Smooth muscle cell (in vitro differentiated cells): ENCODE results near the gene LIX1. TPM values are rescaled to one million over a fixed set of nuclear protein-coding genes. Genes with fewer than 3 reads are reported as not detected.

Source experiments
- DNase-seq: peaks from one replicate; lab custom pipeline; 2025; ENCODE audit not compliant: unreplicated experiment; lab: John Stamatoyannopoulos, UW
- H2AFZ ChIP-seq: fragments of 200-600 bp; sonication (generic); 2 replicates; pipeline ENCODE4 v1.6.0; 2016; ENCODE audit warnings: antibody characterized with exemption, low read depth, mild to moderate bottlenecking
- H3F3A ChIP-seq: fragments of 200-600 bp; sonication (generic); 2 replicates; pipeline ENCODE4 v1.6.0; 2017; ENCODE audit warnings: antibody characterized with exemption, low read depth
- H3K27ac ChIP-seq: fragments of 200-600 bp; sonication (generic); 2 replicates; pipeline ENCODE4 v1.5.1; 2016; ENCODE audit warnings: low read depth, mild to moderate bottlenecking
- H3K27me3 ChIP-seq: fragments of 200-600 bp; sonication (generic); 2 replicates; pipeline ENCODE4 v1.6.1; 2016; ENCODE audit warnings: low read depth, mild to moderate bottlenecking
- H3K36me3 ChIP-seq: fragments of 200-600 bp; sonication (generic); 2 replicates; pipeline ENCODE4 v1.5.1; 2016; ENCODE audit warnings: low read depth
- H3K4me1 ChIP-seq: fragments of 200-600 bp; sonication (generic); 2 replicates; pipeline ENCODE4 v1.5.1; 2016; ENCODE audit warnings: low read depth
- H3K4me2 ChIP-seq: fragments of 200-600 bp; sonication (generic); 2 replicates; pipeline ENCODE4 v1.6.0; 2016; ENCODE audit warnings: mild to moderate bottlenecking
- H3K4me3 ChIP-seq: fragments of 200-600 bp; sonication (generic); 2 replicates; pipeline ENCODE4 v1.5.1; 2016; ENCODE audit warnings: mild to moderate bottlenecking
- H3K79me2 ChIP-seq: fragments of 200-600 bp; sonication (generic); 2 replicates; pipeline ENCODE4 v1.6.0; 2016; ENCODE audit warnings: low read depth, mild to moderate bottlenecking
- H3K9ac ChIP-seq: fragments of 200-600 bp; sonication (generic); 2 replicates; pipeline ENCODE4 v1.6.0; 2016; ENCODE audit warnings: low read depth
- H3K9me3 ChIP-seq: fragments of 200-600 bp; sonication (generic); replicated peaks from 2 replicates; pipeline ENCODE4 v1.5.1; 2016; ENCODE audit warnings: low read depth
- H4K20me1 ChIP-seq: fragments of 200-600 bp; sonication (generic); 2 replicates; pipeline ENCODE4 v1.6.0; 2016; ENCODE audit warnings: low read depth
- WGBS: methylation state at CpG from one replicate; pipeline ENCODE4 v1.1.7; 2016; ENCODE audit warnings: low lambda C conversion rate; 5-methylcytosine and 5-hydroxymethylcytosine counted together
- polyA plus RNA-seq: library from polyadenylated mRNA; unstranded; fragments of >200 nt; fragmentation: Nextera tagmentation; extraction: Ambion mirVana; gene quantifications from 2 replicates; pipeline ENCODE4 v1.2.1, GENCODE V29; 2016
- total RNA-seq: library from RNA; depleted of rRNA; stranded (reverse); fragments of >200 nt; gene quantifications from 2 replicates; pipeline ENCODE4 v1.2.3, GENCODE V29; 2014
- TF ChIP-seq, protein P1 (sequence below): fragments of 200-600 bp; sonication (generic); IDR thresholded peaks from 2 replicates; pipeline ENCODE4 v1.5.1; 2017; ENCODE audit warnings: borderline replicate concordance, mild to moderate bottlenecking, antibody characterized with exemption; ENCODE audit not compliant: insufficient read depth, poor library complexity, severe bottlenecking

Gene LIX1
- total and polyA plus RNA-seq, 2 experiments from 2014 or later, result 20.1 to 21.8 TPM

GRCh38 chr5:97056263-97056662 lies 86.1 kb downstream of the LIX1 start:
- WGBS, result 100% methylated on average over 1 of the region's 1 CpG

GRCh38 chr5:97049175-97049574 lies 93.2 kb downstream of the LIX1 start:
- H3K9ac ChIP-seq, result no peak overlapping the region
- no peak overlapping the region for H2AFZ ChIP-seq
- H3K4me1 ChIP-seq, result no peaks in the 10 kb centered on the region
- H3K9me3 ChIP-seq, result no peaks in the 10 kb centered on the region
- no peaks in the 10 kb centered on the region for H3F3A ChIP-seq
- H3K4me2 ChIP-seq, result no peak overlapping the region
- H3K36me3 ChIP-seq, result no peaks in the 10 kb centered on the region
- 88% methylated on average over 7 of the region's 7 CpGs for WGBS
- H3K27ac ChIP-seq, result no peak overlapping the region
- no peak overlapping the region for H3K4me3 ChIP-seq
- no peaks in the 10 kb centered on the region for H3K27me3 ChIP-seq
- no peak for DNase-seq
- TF ChIP-seq, protein P1, sequence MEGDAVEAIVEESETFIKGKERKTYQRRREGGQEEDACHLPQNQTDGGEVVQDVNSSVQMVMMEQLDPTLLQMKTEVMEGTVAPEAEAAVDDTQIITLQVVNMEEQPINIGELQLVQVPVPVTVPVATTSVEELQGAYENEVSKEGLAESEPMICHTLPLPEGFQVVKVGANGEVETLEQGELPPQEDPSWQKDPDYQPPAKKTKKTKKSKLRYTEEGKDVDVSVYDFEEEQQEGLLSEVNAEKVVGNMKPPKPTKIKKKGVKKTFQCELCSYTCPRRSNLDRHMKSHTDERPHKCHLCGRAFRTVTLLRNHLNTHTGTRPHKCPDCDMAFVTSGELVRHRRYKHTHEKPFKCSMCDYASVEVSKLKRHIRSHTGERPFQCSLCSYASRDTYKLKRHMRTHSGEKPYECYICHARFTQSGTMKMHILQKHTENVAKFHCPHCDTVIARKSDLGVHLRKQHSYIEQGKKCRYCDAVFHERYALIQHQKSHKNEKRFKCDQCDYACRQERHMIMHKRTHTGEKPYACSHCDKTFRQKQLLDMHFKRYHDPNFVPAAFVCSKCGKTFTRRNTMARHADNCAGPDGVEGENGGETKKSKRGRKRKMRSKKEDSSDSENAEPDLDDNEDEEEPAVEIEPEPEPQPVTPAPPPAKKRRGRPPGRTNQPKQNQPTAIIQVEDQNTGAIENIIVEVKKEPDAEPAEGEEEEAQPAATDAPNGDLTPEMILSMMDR, result no peak
- no peaks in the 10 kb centered on the region for H4K20me1 ChIP-seq
- no peaks in the 10 kb centered on the region for H3K79me2 ChIP-seq

More at GRCh38 chr5:97056263-97056662, 86.1 kb downstream of the LIX1 start:
- Histone ChIP-seq H3F3A (peaks cover 7% of the 10 kb centered on the region), H3K9ac (no peak overlapping the region), H3K27ac (no peak overlapping the region), H3K36me3 (no peaks in the 10 kb centered on the region), H3K9me3 (no peaks in the 10 kb centered on the region), H2AFZ (no peak overlapping the region), H3K27me3 (no peaks in the 10 kb centered on the region), H3K4me2 (no peak overlapping the region), H4K20me1 (no peaks in the 10 kb centered on the region), H3K79me2 (no peaks in the 10 kb centered on the region), H3K4me1 (no peaks in the 10 kb centered on the region), H3K4me3 (no peak overlapping the region)
- TF ChIP-seq, protein P1, result no peak
- no peak for DNase-seq

GRCh38 chr5:97047076-97047475 lies 95.3 kb downstream of the LIX1 start:
- no peaks in the 10 kb centered on the region for H3K36me3 ChIP-seq
- no peaks in the 10 kb centered on the region for H3K9me3 ChIP-seq
- H3K4me2 ChIP-seq, result no peak overlapping the region
- no peak overlapping the region for H2AFZ ChIP-seq
- TF ChIP-seq, protein P1, result no peak
- peaks cover 3% of the 10 kb centered on the region for H3K4me1 ChIP-seq
- H4K20me1 ChIP-seq, result no peaks in the 10 kb centered on the region
- no peak overlapping the region for H3K27ac ChIP-seq
- no peak overlapping the region for H3K4me3 ChIP-seq
- no peaks in the 10 kb centered on the region for H3K79me2 ChIP-seq
- no peak overlapping the region for H3K9ac ChIP-seq
- 88% methylated on average over 1 of the region's 1 CpG for WGBS
- no peaks in the 10 kb centered on the region for H3F3A ChIP-seq
- no peaks in the 10 kb centered on the region for H3K27me3 ChIP-seq
- DNase-seq, result no peak

GRCh38 chr5:97046270-97046982 lies 96.0 kb downstream of the LIX1 start:
- Histone ChIP-seq H3F3A (no peaks in the 10 kb centered on the region), H3K79me2 (no peaks in the 10 kb centered on the region), H3K9me3 (no peaks in the 10 kb centered on the region), H3K9ac (no peak overlapping the region), H3K4me1 (peaks cover 3% of the 10 kb centered on the region), H4K20me1 (no peaks in the 10 kb centered on the region), H3K4me3 (no peak overlapping the region), H3K4me2 (no peak overlapping the region), H2AFZ (no peak overlapping the region), H3K27me3 (no peaks in the 10 kb centered on the region), H3K27ac (no peak overlapping the region), H3K36me3 (no peaks in the 10 kb centered on the region)
- TF ChIP-seq, protein P1, result no peak
- DNase-seq, result no peak
- WGBS, result 73% methylated on average over 7 of the region's 7 CpGs
